ENCODE data around the gene SLCO4C1.

Gene SLCO4C1

DNA sequence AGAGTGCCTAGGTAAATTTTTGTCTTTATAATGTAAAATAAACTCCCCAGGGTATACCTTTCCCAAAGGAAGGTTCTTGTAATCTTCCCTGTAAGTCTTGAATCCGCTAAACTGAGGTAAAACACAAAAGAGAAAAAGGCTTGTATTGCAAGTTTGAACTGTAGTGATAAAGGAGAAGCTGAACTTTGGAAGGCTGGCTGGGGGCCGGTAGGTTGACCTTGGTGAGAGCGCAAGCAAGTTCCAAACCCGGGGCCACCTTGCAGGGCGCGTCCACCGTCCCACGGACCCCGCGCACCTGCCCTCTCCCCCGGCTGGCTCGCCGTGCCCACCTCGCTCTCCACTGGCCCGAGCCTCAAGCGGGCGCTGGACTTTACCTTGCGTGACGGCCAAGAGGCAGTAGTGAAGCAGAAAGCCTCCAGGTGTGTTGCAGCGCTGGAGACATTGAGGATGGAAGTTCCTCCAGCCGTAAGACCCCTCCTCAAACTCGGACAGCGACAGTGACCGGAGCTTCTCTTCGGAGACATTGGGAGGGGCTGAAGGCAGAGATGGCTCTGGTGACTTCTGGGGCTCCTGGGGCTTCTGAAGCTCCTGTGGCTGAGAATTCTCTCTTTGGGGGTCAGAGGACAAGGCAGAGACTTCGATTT, 428 bp downstream of the SLCO4C1 start (continued):
- TF ChIP-seq, protein P1, sequence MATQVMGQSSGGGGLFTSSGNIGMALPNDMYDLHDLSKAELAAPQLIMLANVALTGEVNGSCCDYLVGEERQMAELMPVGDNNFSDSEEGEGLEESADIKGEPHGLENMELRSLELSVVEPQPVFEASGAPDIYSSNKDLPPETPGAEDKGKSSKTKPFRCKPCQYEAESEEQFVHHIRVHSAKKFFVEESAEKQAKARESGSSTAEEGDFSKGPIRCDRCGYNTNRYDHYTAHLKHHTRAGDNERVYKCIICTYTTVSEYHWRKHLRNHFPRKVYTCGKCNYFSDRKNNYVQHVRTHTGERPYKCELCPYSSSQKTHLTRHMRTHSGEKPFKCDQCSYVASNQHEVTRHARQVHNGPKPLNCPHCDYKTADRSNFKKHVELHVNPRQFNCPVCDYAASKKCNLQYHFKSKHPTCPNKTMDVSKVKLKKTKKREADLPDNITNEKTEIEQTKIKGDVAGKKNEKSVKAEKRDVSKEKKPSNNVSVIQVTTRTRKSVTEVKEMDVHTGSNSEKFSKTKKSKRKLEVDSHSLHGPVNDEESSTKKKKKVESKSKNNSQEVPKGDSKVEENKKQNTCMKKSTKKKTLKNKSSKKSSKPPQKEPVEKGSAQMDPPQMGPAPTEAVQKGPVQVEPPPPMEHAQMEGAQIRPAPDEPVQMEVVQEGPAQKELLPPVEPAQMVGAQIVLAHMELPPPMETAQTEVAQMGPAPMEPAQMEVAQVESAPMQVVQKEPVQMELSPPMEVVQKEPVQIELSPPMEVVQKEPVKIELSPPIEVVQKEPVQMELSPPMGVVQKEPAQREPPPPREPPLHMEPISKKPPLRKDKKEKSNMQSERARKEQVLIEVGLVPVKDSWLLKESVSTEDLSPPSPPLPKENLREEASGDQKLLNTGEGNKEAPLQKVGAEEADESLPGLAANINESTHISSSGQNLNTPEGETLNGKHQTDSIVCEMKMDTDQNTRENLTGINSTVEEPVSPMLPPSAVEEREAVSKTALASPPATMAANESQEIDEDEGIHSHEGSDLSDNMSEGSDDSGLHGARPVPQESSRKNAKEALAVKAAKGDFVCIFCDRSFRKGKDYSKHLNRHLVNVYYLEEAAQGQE (tag by site-specific recombination; IDR thresholded peaks at IDR 0.05) = 0 out of 2 replicates have a peak, but pooled peaks have one; percentile 8
- TF ChIP-seq ZNF280D (tag by site-specific recombination; IDR thresholded peaks at IDR 0.05) (no peak), PRDM1 (tag by site-specific recombination; IDR thresholded peaks at IDR 0.05) (no peak)

- Histone ChIP-seq H3K27ac (ENCODE audit: extremely low read depth, low read depth, low read length) (0 out of 2 replicates have a peak overlapping the region, but pooled peaks have one; percentile 9), H3K4me3 (ENCODE audit: low read depth, low read length) (peak overlapping the region; percentile 73; the same call in 1 of the 2 replicates), H3K4me1 (ENCODE audit: control insufficient read depth, insufficient read depth, low read length) (peaks cover 4% of the 10 kb centered on the region; the same call in 1 of the 2 replicates), H3K36me3 (ENCODE audit: control insufficient read depth in 2 of 2, insufficient read depth in 1 of 2, low read length in 2 of 2) (no peaks in the 10 kb centered on the region), H3K9me3 (ENCODE audit: control insufficient read depth, insufficient read depth, low read depth, low read length) (no peaks in the 10 kb centered on the region)
- POLR2A ChIA-PET = no interaction called here
- TF ChIP-seq, protein P2, sequence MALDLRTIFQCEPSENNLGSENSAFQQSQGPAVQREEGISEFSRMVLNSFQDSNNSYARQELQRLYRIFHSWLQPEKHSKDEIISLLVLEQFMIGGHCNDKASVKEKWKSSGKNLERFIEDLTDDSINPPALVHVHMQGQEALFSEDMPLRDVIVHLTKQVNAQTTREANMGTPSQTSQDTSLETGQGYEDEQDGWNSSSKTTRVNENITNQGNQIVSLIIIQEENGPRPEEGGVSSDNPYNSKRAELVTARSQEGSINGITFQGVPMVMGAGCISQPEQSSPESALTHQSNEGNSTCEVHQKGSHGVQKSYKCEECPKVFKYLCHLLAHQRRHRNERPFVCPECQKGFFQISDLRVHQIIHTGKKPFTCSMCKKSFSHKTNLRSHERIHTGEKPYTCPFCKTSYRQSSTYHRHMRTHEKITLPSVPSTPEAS (tag by site-specific recombination; IDR thresholded peaks at IDR 0.05) = no peak
- TF ChIP-seq ZNF280C (tag by site-specific recombination; IDR thresholded peaks at IDR 0.05) = no peak
- no peak for TF ChIP-seq ZNF148 (tag by site-specific recombination; IDR thresholded peaks at IDR 0.05; ENCODE audit: borderline replicate concordance)
- no peak for TF ChIP-seq ZNF146 (tag by site-specific recombination; IDR thresholded peaks at IDR 0.05)
- TF ChIP-seq ZIC2 (tag by site-specific recombination; IDR thresholded peaks at IDR 0.05) = no peak
- no peak for TF ChIP-seq PRDM6 (tag by site-specific recombination; IDR thresholded peaks at IDR 0.05)
- TF ChIP-seq ZFP37 (tag by site-specific recombination; IDR thresholded peaks at IDR 0.05) = no peak
- TF ChIP-seq ZNF76 (tag by site-specific recombination; IDR thresholded peaks at IDR 0.05; ENCODE audit: borderline replicate concordance, low read depth) = no peak
- no peak for TF ChIP-seq ZNF248 (tag by site-specific recombination; IDR thresholded peaks at IDR 0.05)
- TF ChIP-seq, protein P3, sequence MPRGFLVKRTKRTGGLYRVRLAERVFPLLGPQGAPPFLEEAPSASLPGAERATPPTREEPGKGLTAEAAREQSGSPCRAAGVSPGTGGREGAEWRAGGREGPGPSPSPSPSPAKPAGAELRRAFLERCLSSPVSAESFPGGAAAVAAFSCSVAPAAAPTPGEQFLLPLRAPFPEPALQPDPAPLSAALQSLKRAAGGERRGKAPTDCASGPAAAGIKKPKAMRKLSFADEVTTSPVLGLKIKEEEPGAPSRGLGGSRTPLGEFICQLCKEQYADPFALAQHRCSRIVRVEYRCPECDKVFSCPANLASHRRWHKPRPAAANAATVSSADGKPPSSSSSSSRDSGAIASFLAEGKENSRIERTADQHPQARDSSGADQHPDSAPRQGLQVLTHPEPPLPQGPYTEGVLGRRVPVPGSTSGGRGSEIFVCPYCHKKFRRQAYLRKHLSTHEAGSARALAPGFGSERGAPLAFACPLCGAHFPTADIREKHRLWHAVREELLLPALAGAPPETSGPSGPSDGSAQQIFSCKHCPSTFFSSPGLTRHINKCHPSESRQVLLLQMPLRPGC (tag by site-specific recombination; IDR thresholded peaks at IDR 0.05) = no peak
- TF ChIP-seq HOXD13 (CRISPR knock-in tag; IDR thresholded peaks at IDR 0.05; ENCODE audit: borderline replicate concordance) = no peak
- no peak for TF ChIP-seq ZNF777 (tag by site-specific recombination; IDR thresholded peaks at IDR 0.05; ENCODE audit: borderline replicate concordance)
- TF ChIP-seq ZFP41 (tag by site-specific recombination; IDR thresholded peaks at IDR 0.05; ENCODE audit: borderline replicate concordance) = no peak
- CTCF ChIA-PET = interaction anchor here (0.5 to 2.3 kb wide), 10 partner anchors 9 to 321 kb away, joined by 3 to 14 read pairs (median 4); no protein-coding TSS in a partner anchor
These were observed 1.1 kb downstream of the SLCO4C1 start for GRCh38 chr5:102294886-102295395.

All from HEK293 (cell line).